ENCODE measurements around the gene ZNF440.

GRCh38 chr19:11833541-11833940, 19.5 kb downstream of the ZNF440 start:
- TF ChIP-seq GABPA (IDR thresholded peaks at IDR 0.05; ENCODE audit: low read depth) (no peak), RAD21 (IDR thresholded peaks at IDR 0.05; ENCODE audit: low read length) (no peak), ZBTB33 (IDR thresholded peaks at IDR 0.05; ENCODE audit: borderline replicate concordance, low read depth) (no peak)

Data from SK-N-SH (cell line).